DMS153 (cell line): ENCODE measurements around the gene BCL2L15.

Experiments used
- DNase-seq: peaks from one replicate; lab custom pipeline; 2025; lab: John Stamatoyannopoulos, UW

BCL2L15 gene

GRCh38 chr1:113905435-113905861 is 18.1 kb upstream of the BCL2L15 start:
- no peak for DNase-seq

GRCh38 chr1:113904674-113905434 is 17.5 kb upstream of the BCL2L15 start, which contains the start of the genes AP4B1 and DCLRE1B:
AP4B1 (minus strand) TSS chr1:113904799; CDS start chr1:113904717, 82 bp downstream.
DCLRE1B (plus strand) TSS chr1:113905326; CDS start chr1:113905587, 261 bp downstream.
- peak; percentile 99 for DNase-seq

- DNase-seq = peak; percentile 53
Observed at GRCh38 chr1:113904293-113904673, 16.9 kb upstream of the BCL2L15 start.

GRCh38 chr1:113903501-113904292 is 16.3 kb upstream of the BCL2L15 start:
- no peak for DNase-seq

GRCh38 chr1:113901191-113901590 is 13.8 kb upstream of the BCL2L15 start:
- DNase-seq = no peak

GRCh38 chr1:113899111-113899510 is 11.7 kb upstream of the BCL2L15 start:
- no peak for DNase-seq

- DNase-seq = no peak
Observed at GRCh38 chr1:113898241-113898814, 10.9 kb upstream of the BCL2L15 start.

GRCh38 chr1:113895961-113896360 is 8.6 kb upstream of the BCL2L15 start:
- no peak for DNase-seq

- no peak for DNase-seq
Observed at GRCh38 chr1:113895098-113895497, 7.7 kb upstream of the BCL2L15 start.

- DNase-seq = no peak
Observed at GRCh38 chr1:113893267-113893666, 5.9 kb upstream of the BCL2L15 start.

- DNase-seq = no peak
Observed at GRCh38 chr1:113891631-113892220, 4.3 kb upstream of the BCL2L15 start.

GRCh38 chr1:113890816-113891215 is 3.4 kb upstream of the BCL2L15 start:
- DNase-seq = no peak

GRCh38 chr1:113886417-113887401 is 672 bp downstream of the BCL2L15 start:
- DNase-seq = no peak

- no peak for DNase-seq
Observed at GRCh38 chr1:113881661-113882060, 5.7 kb downstream of the BCL2L15 start.

GRCh38 chr1:113879739-113880038 is 7.7 kb downstream of the BCL2L15 start:
- no peak for DNase-seq

GRCh38 chr1:113876176-113876575 is 11.2 kb downstream of the BCL2L15 start:
- no peak for DNase-seq

GRCh38 chr1:113875714-113876113 is 11.7 kb downstream of the BCL2L15 start:
- no peak for DNase-seq

GRCh38 chr1:113874012-113874879 is 13.1 kb downstream of the BCL2L15 start:
- no peak for DNase-seq

- DNase-seq = no peak
Observed at GRCh38 chr1:113872219-113872935, 15.0 kb downstream of the BCL2L15 start.
